GM11168 (cell line): Measurements from ENCODE around the gene SUSD5.

Experiments used
- in situ Hi-C: fragments of 300-500 bp; cut with MboI; formaldehyde crosslinking; loops from one replicate; pipeline ENCODE4 v1.12.0; 2022; ENCODE audit warnings: low sequenced_read_pairs; ENCODE audit not compliant: unreplicated experiment

The SUSD5 gene

GRCh38 chr3:33218446-33219174 is at the start of gene SUSD5:
Gene SUSD5 (minus strand): TSS chr3:33218810. CDS start chr3:33218797, 13 bp downstream.
- in situ Hi-C loops, result no loop called here

GRCh38 chr3:33260104-33260503 is 41.5 kb upstream of the SUSD5 start:
- in situ Hi-C loops, result no loop called here

GRCh38 chr3:33256249-33256648 is 37.6 kb upstream of the SUSD5 start:
- in situ Hi-C loops, result no loop called here

GRCh38 chr3:33250712-33251111 is 32.1 kb upstream of the SUSD5 start:
- in situ Hi-C loops, result no loop called here

- in situ Hi-C loops, result no loop called here
These were observed 28.2 kb upstream of the SUSD5 start for GRCh38 chr3:33246786-33247185.

- in situ Hi-C loops, result no loop called here
These were observed 21.7 kb upstream of the SUSD5 start for GRCh38 chr3:33240261-33240660.

DNA sequence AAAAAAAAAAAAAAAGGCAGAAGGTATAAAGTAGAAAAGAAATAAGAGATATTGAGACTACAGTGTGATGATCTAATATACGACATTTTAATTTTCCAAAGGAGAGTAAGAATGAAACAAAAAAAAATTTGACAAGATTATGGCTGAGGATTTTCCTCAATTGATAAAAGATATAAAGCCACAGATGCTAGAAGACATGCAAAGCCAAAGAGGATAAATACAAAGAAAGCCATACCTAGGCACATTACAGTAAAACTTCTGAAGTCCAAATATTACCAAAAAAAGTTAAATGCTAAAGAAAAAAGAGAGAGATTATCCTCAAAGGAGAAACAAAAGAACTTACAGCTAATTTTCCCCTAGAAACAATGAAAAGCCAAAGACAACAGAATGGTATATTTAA is 20.3 kb upstream of the SUSD5 start:
- in situ Hi-C loops, result no loop called here

GRCh38 chr3:33237439-33237838 is 18.8 kb upstream of the SUSD5 start:
- in situ Hi-C loops, result no loop called here

DNA sequence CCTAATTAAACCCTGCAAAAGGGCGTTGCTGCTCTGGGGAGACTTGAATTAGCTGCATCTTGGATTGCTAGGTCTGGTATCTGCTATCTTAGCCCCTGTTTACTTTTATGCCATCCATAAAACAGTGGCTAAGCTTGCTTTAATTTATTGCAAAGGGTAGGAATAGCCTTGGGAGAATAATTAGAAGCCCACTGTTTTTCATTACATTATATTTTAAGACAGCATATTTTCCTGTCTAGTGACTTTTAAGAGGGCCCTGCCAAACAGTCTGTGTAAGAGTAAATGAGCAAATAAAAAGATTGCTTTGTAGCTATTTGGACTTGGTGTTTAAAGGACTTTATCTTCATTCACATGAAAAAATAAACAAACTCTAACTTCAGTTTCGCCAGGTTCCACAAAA is 17.4 kb upstream of the SUSD5 start:
- in situ Hi-C loops, result no loop called here

DNA sequence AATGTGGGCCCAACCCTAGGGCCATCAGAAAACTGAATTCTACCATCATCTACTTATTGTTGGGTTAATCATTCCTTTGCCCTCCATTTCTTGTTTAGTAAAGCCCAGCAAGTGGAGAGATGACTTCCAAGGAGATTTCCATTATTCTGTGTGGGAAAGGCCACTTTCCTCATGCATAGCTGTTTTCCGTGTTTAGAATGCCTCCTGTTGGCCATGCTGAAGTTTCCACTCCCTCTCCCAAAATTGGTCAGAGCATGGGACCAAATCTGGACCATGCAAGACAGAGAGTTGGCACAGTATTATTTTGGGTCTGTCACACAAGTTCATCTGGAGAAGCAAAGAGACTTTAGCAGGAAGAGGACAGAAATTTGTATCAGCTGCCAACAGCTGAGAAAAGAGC is 15.3 kb upstream of the SUSD5 start:
- in situ Hi-C loops, result no loop called here

DNA sequence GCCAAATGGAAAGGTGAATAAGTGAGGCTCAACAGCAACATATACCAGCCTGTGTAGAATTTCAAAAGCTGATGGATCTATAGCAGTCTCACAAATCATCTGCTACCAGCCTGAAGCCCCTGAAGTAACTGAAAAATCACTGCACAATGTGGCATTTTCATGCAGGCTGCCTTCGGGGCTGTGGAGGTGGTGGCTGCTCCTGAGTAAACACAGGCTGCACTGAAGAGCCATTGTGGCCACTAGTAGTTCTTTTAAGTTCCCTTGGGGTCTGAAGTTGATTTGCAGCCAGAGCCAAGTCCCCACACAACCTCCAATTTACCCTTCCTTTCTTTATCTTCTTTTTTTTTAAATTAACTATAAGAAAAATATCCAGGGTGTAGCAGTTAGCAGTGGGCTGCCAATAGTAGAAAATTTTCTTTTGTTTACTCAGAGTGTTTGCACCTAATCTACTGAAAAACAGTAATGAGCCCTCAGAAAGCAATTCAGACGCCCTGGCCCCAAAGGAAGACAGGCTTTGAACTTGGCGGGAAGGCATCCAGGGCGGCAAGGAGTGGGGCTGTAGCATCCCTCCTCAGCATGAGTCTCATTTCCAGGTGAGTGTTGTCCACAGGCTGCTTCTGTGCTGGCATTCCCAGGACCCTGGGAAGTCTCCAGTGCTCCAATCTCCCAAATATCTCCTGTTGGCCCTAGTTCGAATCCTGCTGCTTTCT is 13.3 kb upstream of the SUSD5 start:
- in situ Hi-C loops, result no loop called here

GRCh38 chr3:33229947-33230346 is 11.3 kb upstream of the SUSD5 start:
- in situ Hi-C loops, result no loop called here

- in situ Hi-C loops, result no loop called here
These were observed 10.5 kb upstream of the SUSD5 start for GRCh38 chr3:33229066-33229465.

- in situ Hi-C loops, result no loop called here
These were observed 2.6 kb upstream of the SUSD5 start for GRCh38 chr3:33221241-33221640.

DNA sequence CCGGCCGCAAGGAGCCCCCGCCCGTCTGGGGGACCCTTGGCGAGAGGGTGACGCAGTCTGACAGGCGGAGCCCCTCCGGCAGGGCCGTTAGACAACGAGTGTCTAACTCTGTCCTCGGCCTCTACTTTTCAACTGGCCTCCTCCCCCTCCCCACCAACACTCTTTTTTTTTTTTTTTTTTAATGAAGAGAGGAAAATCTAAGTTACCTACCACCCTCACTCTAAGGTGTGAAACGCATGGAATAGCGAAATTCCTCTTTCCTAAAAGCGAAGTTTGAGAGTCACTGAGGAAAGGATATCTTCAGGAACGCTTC is 521 bp upstream of the SUSD5 start:
- in situ Hi-C loops, result no loop called here

DNA sequence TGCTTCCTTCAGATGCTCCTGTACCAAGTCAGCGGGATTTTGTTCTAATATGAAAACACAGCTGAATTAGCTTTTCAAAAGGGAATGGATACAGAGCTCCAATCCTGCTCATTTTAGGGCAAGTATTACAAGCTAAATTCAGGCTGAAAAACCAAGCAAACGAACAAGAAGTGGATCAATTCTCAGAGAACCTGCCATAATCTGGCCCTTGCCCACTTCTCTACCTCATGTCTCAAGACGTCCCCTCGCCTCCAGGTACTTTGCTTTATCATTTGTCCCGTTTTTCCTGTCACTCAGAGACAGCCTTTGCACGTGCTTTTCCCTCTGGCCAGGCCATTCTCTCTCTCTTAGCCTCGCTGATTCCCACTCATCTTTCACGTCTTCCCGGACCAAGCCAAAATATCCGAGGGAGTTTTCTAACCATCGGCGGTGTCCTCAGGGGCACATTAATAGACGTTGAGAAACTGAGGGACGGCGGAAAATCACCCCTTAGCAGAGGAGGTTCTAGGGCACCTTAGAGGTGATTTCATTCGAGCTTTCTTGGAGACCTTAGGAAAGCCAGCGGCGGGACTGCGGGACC is 654 bp downstream of the SUSD5 start:
- in situ Hi-C loops, result no loop called here

GRCh38 chr3:33215739-33216138 is 2.9 kb downstream of the SUSD5 start:
- in situ Hi-C loops, result no loop called here

DNA sequence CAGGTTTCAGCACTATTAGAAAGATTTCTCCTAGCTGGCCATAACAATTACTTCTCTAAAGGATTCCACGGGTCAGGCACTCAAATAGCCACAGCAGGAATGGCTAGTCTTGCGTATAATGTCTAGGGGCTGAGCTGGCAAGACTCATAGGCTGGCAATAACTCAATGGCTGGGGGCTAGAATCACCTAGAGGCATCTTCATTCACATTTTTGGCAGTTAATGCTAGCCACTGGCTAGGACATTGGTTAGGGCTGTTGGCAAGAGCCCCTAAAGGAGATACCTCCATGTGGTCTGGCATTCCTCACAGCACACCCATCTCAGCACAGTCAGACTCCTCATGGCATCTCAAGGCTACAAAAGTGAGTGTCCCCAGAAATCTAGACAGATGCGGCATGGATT is 6.2 kb downstream of the SUSD5 start:
- in situ Hi-C loops, result no loop called here

DNA sequence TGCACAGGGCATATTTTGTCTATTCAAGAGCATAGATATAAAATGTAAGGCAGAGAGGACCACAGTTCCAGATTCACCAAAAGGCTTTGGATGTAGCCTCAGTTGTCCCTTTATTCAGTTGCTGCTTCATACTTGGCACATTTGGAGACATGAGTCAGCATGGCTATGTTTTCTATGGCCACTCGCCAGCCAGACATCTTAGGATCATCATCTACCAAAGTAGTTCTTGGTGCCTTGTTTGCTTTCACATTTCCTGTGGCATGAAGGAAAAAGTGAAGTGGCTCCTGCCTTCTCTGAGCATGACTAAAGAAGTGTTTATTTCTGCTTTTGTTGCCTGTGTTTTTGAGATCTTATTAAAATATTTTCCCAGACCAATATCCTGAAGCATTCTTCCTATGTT is 7.2 kb downstream of the SUSD5 start:
- in situ Hi-C loops, result no loop called here

- in situ Hi-C loops, result no loop called here
These were observed 9.3 kb downstream of the SUSD5 start for GRCh38 chr3:33209357-33209756.

GRCh38 chr3:33202711-33203457 is 15.7 kb downstream of the SUSD5 start:
- in situ Hi-C loops, result no loop called here
